ENCODE measurements around the gene DAP3. TPM values are rescaled to one million over a fixed set of nuclear protein-coding genes. Genes with fewer than 3 reads are reported as not detected.
"Not testable (repeated sequence)": the region's sequence is repeated elsewhere in the genome, so short reads cannot be mapped to it uniquely, and the experiment has no call there.

Gene DAP3
- total RNA-seq, 1 donor from 2014 or later = 109 TPM

DNA sequence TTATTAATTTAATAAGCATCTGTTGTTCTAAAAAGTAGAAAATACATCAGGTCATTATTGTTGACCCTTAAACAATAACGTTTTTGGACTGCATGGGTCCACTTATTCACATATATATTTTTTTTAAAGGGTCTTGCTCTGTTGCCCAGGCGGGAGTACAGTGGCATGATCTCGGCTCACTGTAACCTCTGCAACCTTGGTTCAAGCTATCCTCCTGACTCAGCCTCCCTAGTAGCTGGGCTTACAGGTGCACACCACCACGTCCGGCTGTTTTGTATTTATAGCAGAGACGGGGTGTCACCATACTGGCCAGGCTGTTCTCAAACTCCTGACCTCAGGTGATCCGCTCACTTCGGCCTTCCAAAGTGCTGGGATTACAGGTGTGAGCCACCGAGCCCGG is 53.0 kb downstream of the DAP3 start:
- TF ChIP-seq, protein P1, sequence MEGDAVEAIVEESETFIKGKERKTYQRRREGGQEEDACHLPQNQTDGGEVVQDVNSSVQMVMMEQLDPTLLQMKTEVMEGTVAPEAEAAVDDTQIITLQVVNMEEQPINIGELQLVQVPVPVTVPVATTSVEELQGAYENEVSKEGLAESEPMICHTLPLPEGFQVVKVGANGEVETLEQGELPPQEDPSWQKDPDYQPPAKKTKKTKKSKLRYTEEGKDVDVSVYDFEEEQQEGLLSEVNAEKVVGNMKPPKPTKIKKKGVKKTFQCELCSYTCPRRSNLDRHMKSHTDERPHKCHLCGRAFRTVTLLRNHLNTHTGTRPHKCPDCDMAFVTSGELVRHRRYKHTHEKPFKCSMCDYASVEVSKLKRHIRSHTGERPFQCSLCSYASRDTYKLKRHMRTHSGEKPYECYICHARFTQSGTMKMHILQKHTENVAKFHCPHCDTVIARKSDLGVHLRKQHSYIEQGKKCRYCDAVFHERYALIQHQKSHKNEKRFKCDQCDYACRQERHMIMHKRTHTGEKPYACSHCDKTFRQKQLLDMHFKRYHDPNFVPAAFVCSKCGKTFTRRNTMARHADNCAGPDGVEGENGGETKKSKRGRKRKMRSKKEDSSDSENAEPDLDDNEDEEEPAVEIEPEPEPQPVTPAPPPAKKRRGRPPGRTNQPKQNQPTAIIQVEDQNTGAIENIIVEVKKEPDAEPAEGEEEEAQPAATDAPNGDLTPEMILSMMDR (conservative IDR thresholded peaks at IDR 0.05) = no peak
- H3K4me1 Mint-ChIP-seq (ENCODE audit: unreplicated experiment) = no peaks in the 10 kb centered on the region
- peaks cover 6% of the 10 kb centered on the region for H3K36me3 Mint-ChIP-seq
- no peaks in the 10 kb centered on the region for H3K9me3 Mint-ChIP-seq
- no peaks in the 10 kb centered on the region for H3K27me3 Mint-ChIP-seq
- DNase-seq (ENCODE audit: extremely low spot score, unreplicated experiment) = no peak
- H3K27ac Mint-ChIP-seq = no peak overlapping the region
- H3K4me3 Mint-ChIP-seq = no peak overlapping the region

DNA sequence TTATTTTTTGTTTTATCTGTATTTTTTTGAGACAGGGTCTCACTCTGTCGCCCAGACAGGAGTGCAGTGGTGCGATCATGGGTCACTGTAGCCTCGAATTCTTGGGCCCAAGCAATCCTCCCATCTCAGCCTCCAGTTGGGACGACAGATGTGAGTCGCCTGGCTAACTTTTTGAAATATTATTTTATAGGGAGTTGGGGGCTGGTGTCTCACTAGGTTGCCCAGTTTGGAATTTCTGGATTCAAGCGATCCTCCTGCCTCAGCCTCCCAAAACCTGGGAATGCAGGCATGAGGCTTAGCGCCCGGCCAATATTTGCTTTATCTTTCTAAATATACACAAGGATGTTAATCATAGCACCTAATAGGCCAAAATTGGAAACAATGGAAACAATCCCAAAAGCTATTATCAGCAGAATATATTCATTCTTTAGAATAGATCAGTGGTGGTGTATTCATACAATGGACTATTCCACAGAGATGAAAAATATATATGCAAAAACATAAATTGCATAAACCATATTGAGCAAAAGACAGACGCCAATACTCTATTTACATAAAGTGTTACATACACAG is 55.9 kb downstream of the DAP3 start:
- peak overlapping the region; percentile 96 for H3K4me3 Mint-ChIP-seq
- no peaks in the 10 kb centered on the region for H3K27me3 Mint-ChIP-seq
- H3K4me1 Mint-ChIP-seq (ENCODE audit: unreplicated experiment) = no peaks in the 10 kb centered on the region
- DNase-seq (ENCODE audit: extremely low spot score, unreplicated experiment) = no peak
- TF ChIP-seq, protein P1 (conservative IDR thresholded peaks at IDR 0.05) = no peak
- no peaks in the 10 kb centered on the region for H3K36me3 Mint-ChIP-seq
- H3K9me3 Mint-ChIP-seq = no peaks in the 10 kb centered on the region
- peak overlapping the region; percentile 83 for H3K27ac Mint-ChIP-seq

DNA sequence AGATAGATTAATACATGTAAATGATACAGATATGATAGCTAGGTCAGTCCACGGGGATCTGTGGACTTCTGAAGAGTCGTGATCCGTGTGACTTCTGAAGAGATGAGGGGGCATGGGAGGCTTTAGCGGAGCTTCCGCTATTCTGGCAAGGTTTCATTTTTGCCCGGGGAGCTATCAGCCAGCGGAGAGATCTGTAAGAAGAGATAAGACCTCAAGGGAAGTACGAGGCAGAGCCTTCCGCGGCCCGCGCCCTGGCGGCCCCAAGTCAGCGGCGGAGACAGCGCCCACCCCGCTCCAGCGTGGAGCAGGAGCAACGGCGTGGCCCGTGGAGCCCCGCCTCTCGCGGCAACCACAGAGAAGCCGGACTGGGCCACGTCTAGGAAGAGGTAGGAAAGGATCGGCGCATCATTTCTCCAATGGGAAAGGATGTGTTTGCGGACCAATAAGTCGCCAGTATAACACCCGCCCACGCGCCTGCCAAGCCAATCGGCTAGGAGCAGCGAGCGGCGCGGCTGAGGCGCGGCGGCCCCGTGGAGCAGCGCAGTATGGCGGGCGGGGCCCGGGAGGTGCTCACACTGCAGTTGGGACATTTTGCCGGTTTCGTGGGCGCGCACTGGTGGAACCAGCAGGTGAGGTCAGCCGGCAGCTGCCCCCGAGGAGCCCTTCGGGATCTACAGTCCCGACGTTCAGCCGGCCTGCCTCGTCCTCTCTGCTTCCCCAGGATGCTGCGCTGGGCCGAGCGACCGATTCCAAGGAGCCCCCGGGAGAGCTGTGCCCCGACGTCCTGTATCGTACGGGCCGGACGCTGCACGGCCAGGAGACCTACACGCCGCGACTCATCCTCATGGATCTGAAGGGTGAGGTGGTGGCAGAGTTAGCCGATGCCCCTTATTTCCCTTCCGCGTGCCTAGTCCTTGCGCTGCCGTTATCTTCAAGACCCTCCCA is 56.7 kb downstream of the DAP3 start:
- H3K27me3 Mint-ChIP-seq; H3K9me3 Mint-ChIP-seq; H3K4me1 Mint-ChIP-seq (ENCODE audit: unreplicated experiment); H3K36me3 Mint-ChIP-seq: not testable (repeated sequence)
- Mint-ChIP-seq H3K4me3 (peak overlapping the region; percentile 96), H3K27ac (peak overlapping the region; percentile 83)
- peak; percentile 93 for DNase-seq (ENCODE audit: extremely low spot score, unreplicated experiment)

DNA sequence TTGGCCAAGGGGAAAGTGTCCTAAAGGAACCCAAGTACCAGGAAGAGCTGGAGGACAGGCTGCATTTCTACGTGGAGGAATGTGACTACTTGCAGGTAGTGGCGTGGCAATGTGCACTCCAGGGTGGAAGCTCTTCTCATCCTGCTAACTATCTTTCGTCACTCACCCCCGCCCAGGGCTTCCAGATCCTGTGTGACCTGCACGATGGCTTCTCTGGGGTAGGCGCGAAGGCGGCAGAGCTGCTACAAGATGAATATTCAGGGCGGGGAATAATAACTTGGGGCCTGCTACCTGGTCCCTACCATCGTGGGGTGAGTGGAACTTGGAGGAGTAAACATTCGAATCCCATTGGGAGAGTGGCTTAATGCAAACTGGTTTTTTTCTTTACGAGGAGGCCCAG is 58.7 kb downstream of the DAP3 start:
- H3K27me3 Mint-ChIP-seq; H3K27ac Mint-ChIP-seq; H3K9me3 Mint-ChIP-seq; H3K4me1 Mint-ChIP-seq (ENCODE audit: unreplicated experiment); H3K36me3 Mint-ChIP-seq; DNase-seq (ENCODE audit: extremely low spot score, unreplicated experiment): not testable (repeated sequence)
- peak overlapping the region; percentile 51 for H3K4me3 Mint-ChIP-seq

DNA sequence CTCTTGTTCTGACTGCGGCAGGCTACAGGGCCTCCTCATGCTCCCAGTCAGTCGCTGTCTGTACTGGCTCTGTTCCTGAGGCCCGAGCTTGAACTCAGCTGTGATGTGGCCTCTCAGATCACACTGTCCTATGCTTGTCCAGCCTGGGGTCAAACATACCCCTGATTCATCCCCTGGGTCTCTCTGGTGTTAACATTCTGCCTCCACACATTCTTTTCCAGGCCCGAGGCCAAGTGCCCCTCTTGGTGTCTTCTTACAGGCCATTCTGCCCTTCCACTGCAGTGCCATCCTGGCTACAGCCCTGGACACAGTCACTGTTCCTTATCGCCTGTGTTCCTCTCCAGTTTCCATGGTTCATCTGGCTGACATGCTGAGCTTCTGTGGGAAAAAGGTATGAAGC is 59.2 kb downstream of the DAP3 start:
- H3K36me3 Mint-ChIP-seq; DNase-seq (ENCODE audit: extremely low spot score, unreplicated experiment); H3K27me3 Mint-ChIP-seq; H3K9me3 Mint-ChIP-seq; H3K4me1 Mint-ChIP-seq (ENCODE audit: unreplicated experiment); H3K27ac Mint-ChIP-seq: not testable (repeated sequence)
- peak overlapping the region; percentile 44 for H3K4me3 Mint-ChIP-seq

DNA sequence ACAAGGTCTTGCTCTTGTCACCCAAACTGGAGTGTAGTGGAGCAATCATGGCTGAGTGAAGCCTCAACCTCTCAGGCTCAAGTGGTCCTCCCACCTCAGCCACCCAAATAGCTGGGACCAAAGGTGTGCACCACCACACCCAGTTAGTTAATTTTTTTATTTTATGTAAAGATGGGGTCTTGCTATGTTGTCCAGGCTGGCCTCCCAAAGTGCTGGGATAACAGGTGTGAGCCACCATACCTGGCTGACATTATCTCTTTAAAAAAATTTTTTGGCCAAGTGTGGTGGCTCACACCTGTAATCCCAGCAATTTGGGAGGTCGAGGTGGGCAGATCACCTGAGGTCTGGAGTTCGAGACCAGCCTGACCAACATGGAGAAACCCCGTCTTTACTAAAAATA is 70.1 kb downstream of the DAP3 start:
- H3K36me3 Mint-ChIP-seq = peaks cover 34% of the 10 kb centered on the region
- not testable (repeated sequence) for H3K27me3 Mint-ChIP-seq, H3K4me3 Mint-ChIP-seq

DNA sequence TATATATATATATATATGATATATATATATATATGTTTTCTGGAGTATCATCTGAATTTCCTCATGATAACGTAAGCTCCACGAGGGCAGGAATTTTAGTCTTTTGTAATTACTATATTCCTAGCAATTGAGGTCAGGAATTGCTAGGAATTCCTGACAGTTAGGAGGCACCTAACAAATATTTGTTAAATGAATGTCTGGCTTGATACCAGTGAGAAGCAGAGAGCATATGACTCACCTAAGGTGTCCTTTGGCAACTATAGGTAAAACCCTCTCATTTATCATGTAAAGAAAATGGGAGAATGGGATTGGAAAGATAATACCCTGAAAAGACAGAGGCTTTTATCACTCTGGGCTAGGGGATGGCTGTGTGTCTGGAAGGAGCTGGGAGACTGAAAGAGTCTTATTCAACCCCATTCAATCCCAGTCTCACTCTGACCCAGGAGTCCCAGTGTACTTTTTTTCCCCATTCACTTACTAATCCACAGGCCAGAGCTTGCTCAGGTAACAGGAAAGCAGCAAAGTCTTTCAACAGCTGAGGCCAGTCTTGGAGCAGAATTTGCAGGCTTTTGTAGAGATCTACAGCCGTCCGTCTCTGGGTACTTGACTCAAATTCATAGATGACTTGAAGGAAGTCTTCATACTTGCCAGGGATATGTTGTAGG is 71.2 kb downstream of the DAP3 start:
- DNase-seq (ENCODE audit: extremely low spot score, unreplicated experiment) = no peak
- TF ChIP-seq, protein P1 (conservative IDR thresholded peaks at IDR 0.05) = no peak
- no peak overlapping the region for H3K4me3 Mint-ChIP-seq

More for the DNA sequence above, 70.1 kb downstream of the DAP3 start:
- not testable (repeated sequence) for DNase-seq (ENCODE audit: extremely low spot score, unreplicated experiment); H3K9me3 Mint-ChIP-seq; H3K27ac Mint-ChIP-seq; H3K4me1 Mint-ChIP-seq (ENCODE audit: unreplicated experiment)

More for the DNA sequence above, 71.2 kb downstream of the DAP3 start:
- no peaks in the 10 kb centered on the region for H3K9me3 Mint-ChIP-seq
- no peaks in the 10 kb centered on the region for H3K4me1 Mint-ChIP-seq (ENCODE audit: unreplicated experiment)
- H3K27ac Mint-ChIP-seq = no peak overlapping the region
- peaks cover 36% of the 10 kb centered on the region for H3K36me3 Mint-ChIP-seq
- no peaks in the 10 kb centered on the region for H3K27me3 Mint-ChIP-seq
